ENCODE measurements around the gene SRP9. TPM values are rescaled to one million over a fixed set of nuclear protein-coding genes. Genes with fewer than 3 reads are reported as not detected.
"Not testable (repeated sequence)": the region's sequence is repeated elsewhere in the genome, so short reads cannot be mapped to it uniquely, and the experiment has no call there.

Gene SRP9
- polyA plus RNA-seq, 2 donors, result 129 to 158 TPM

GRCh38 chr1:225796097-225796496 lies 18.5 kb downstream of the SRP9 start:
- not testable (repeated sequence) for H3K27ac ChIP-seq (ENCODE audit: low read depth in 2 of 2, low read length in 1 of 2); H3K36me3 ChIP-seq (ENCODE audit: control insufficient read depth in 2 of 2, insufficient read depth in 2 of 2, low read length in 1 of 2)
- WGBS, 2 donors, result 94 to 98% methylated on average over 18 of the region's 18 CpGs

DNA sequence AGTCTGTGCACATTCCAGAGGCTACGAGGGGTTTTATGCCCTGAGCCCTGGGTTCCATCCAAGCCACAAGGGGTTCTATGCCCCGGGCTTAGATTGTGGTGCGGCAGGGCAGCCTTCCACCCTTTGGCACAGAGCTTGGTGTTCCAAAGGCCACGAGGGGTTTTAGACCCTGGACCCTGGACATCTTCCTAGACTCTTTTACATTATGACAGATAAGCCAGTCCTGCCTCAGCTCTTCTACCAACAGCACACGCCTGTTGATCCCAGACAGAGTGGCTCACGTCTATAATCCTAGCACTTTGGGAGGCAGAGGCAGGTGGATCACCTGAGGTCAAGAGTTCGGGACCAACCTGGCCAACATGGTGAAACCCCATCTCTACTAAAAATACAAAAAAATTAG lies 23.5 kb downstream of the SRP9 start:
- not testable (repeated sequence) for H3K4me3 ChIP-seq (ENCODE audit: low read depth in 1 of 2, low read length in 2 of 2); H3K4me1 ChIP-seq (ENCODE audit: control insufficient read depth in 2 of 2, insufficient read depth in 2 of 2, low read length in 1 of 2); H3K27ac ChIP-seq (ENCODE audit: low read depth in 2 of 2, low read length in 1 of 2); H3K9me3 ChIP-seq (ENCODE audit: control insufficient read depth in 2 of 2, insufficient read depth in 1 of 2, low read depth in 1 of 2, low read length in 1 of 2); H3K36me3 ChIP-seq (ENCODE audit: control insufficient read depth in 2 of 2, insufficient read depth in 2 of 2, low read length in 1 of 2); H3K27me3 ChIP-seq (ENCODE audit: control insufficient read depth in 1 of 2, insufficient read depth in 2 of 2, low read length in 2 of 2)
- WGBS, 2 donors, result 78 to 84% methylated on average over 7 of the region's 7 CpGs

More at GRCh38 chr1:225796097-225796496, 18.5 kb downstream of the SRP9 start:
- not testable (repeated sequence) for H3K27me3 ChIP-seq (ENCODE audit: control insufficient read depth in 1 of 2, insufficient read depth in 2 of 2, low read length in 2 of 2); H3K4me1 ChIP-seq (ENCODE audit: control insufficient read depth in 2 of 2, insufficient read depth in 2 of 2, low read length in 1 of 2); H3K4me3 ChIP-seq (ENCODE audit: low read depth in 1 of 2, low read length in 2 of 2); H3K9me3 ChIP-seq (ENCODE audit: control insufficient read depth in 2 of 2, insufficient read depth in 1 of 2, low read depth in 1 of 2, low read length in 1 of 2)

GRCh38 chr1:225806249-225806648 lies 28.6 kb downstream of the SRP9 start:
- Histone ChIP-seq H3K36me3 (ENCODE audit: control insufficient read depth in 2 of 2, insufficient read depth in 2 of 2, low read length in 1 of 2) (no peaks in the 10 kb centered on the region), H3K27me3 (ENCODE audit: control insufficient read depth in 1 of 2, insufficient read depth in 2 of 2, low read length in 2 of 2) (no peaks in the 10 kb centered on the region), H3K4me1 (ENCODE audit: control insufficient read depth in 2 of 2, insufficient read depth in 2 of 2, low read length in 1 of 2) (peaks cover under 1 to 1% of the 10 kb centered on the region in 2 donors), H3K4me3 (ENCODE audit: low read depth in 1 of 2, low read length in 2 of 2) (no peak overlapping the region), H3K9me3 (ENCODE audit: control insufficient read depth in 2 of 2, insufficient read depth in 1 of 2, low read depth in 1 of 2, low read length in 1 of 2) (no peaks in the 10 kb centered on the region), H3K27ac (ENCODE audit: low read depth in 2 of 2, low read length in 1 of 2) (no peak overlapping the region)
- WGBS, 2 donors, result 94 to 98% methylated on average over 1 of the region's 1 CpG

GRCh38 chr1:225806736-225807135 lies 29.1 kb downstream of the SRP9 start:
- WGBS, 2 donors, result 95 to 96% methylated on average over 3 of the region's 3 CpGs
- H3K27ac ChIP-seq (ENCODE audit: low read depth in 2 of 2, low read length in 1 of 2); H3K9me3 ChIP-seq (ENCODE audit: control insufficient read depth in 2 of 2, insufficient read depth in 1 of 2, low read depth in 1 of 2, low read length in 1 of 2); H3K4me1 ChIP-seq (ENCODE audit: control insufficient read depth in 2 of 2, insufficient read depth in 2 of 2, low read length in 1 of 2); H3K36me3 ChIP-seq (ENCODE audit: control insufficient read depth in 2 of 2, insufficient read depth in 2 of 2, low read length in 1 of 2); H3K4me3 ChIP-seq (ENCODE audit: low read depth in 1 of 2, low read length in 2 of 2); H3K27me3 ChIP-seq (ENCODE audit: control insufficient read depth in 1 of 2, insufficient read depth in 2 of 2, low read length in 2 of 2): not testable (repeated sequence)

- peaks cover 6 to 13% of the 10 kb centered on the region in 2 donors for H3K4me1 ChIP-seq (ENCODE audit: control insufficient read depth in 2 of 2, insufficient read depth in 2 of 2, low read length in 1 of 2)
- no peaks in the 10 kb centered on the region for H3K36me3 ChIP-seq (ENCODE audit: control insufficient read depth in 2 of 2, insufficient read depth in 2 of 2, low read length in 1 of 2)
- H3K4me3 ChIP-seq (ENCODE audit: low read depth in 1 of 2, low read length in 2 of 2), result no peak overlapping the region
- no peaks in the 10 kb centered on the region for H3K27me3 ChIP-seq (ENCODE audit: control insufficient read depth in 1 of 2, insufficient read depth in 2 of 2, low read length in 2 of 2)
- no peaks in the 10 kb centered on the region for H3K9me3 ChIP-seq (ENCODE audit: control insufficient read depth in 2 of 2, insufficient read depth in 1 of 2, low read depth in 1 of 2, low read length in 1 of 2)
- H3K27ac ChIP-seq (ENCODE audit: low read depth in 2 of 2, low read length in 1 of 2), result no peak overlapping the region
- WGBS, 2 donors, result 88 to 92% methylated on average over 5 of the region's 5 CpGs
These were observed 30.5 kb downstream of the SRP9 start for GRCh38 chr1:225808136-225808535.

- H3K27me3 ChIP-seq (ENCODE audit: control insufficient read depth in 1 of 2, insufficient read depth in 2 of 2, low read length in 2 of 2), result no peaks in the 10 kb centered on the region
- H3K4me3 ChIP-seq (ENCODE audit: low read depth in 1 of 2, low read length in 2 of 2), result peak within 1 kb of the TSS; percentile 79 to 86
- no peaks in the 10 kb centered on the region for H3K36me3 ChIP-seq (ENCODE audit: control insufficient read depth in 2 of 2, insufficient read depth in 2 of 2, low read length in 1 of 2)
- H3K9me3 ChIP-seq (ENCODE audit: control insufficient read depth in 2 of 2, insufficient read depth in 1 of 2, low read depth in 1 of 2, low read length in 1 of 2), result no peaks in the 10 kb centered on the region
- peaks cover 9 to 22% of the 10 kb centered on the region in 2 donors for H3K4me1 ChIP-seq (ENCODE audit: control insufficient read depth in 2 of 2, insufficient read depth in 2 of 2, low read length in 1 of 2)
- WGBS, 2 donors, result 0 to 1% methylated on average over 53 to 80 of the region's 80 CpGs
- peak within 1 kb of the TSS; percentile 79 to 82 for H3K27ac ChIP-seq (ENCODE audit: low read depth in 2 of 2, low read length in 1 of 2)
These were observed 32.4 kb downstream of the SRP9 start, which contains the start of gene EPHX1 for GRCh38 chr1:225809842-225810578. Gene EPHX1 (plus strand): TSS chr1:225810124. CDS start chr1:225828730, 18,606 bp downstream.

DNA sequence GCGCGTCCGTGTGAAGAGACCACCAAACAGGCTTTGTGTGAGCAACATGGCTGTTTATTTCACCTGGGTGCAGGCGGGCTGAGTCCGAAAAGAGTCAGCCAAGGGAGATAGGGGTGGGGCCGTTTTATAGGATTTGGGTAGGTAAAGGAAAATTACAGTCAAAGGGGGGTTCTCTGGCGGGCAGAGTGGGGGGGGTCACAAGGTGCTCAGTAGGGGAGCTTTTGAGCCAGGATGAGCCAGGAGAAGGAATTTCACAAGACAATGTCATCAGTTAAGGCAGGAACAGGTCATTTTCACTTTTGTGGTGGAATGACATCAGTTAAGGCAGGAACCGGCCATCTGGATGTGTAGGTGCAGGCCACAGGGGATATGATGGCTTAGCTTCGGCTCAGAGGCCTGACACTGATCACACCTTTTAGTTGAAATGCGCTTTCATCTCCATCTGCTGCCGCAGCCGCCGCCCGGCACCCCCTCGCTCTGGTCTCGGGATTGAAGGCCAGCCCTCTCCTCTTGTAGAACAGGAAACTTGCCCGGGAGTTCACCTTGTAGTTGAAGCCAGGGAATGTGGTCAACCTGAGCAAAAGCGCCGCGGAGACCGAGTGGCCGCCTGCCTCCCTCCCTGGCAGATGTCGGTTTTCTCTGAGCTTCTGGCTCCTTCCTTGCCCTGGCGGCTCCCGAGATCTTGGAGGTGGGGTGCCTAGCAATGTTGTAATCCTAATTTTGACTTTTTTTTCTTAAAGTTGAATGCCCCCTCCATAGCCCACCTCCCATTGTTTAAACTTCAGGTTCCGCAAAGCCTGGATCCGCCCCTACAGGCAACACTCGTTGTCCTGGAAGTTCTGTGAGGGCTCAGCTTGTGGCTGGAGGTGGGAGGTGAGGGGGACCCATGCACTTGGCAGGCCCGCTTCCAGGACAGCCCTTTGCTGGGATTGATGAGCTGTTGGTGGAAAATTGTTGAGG lies 33.2 kb downstream of the SRP9 start:
- not testable (repeated sequence) for H3K36me3 ChIP-seq (ENCODE audit: control insufficient read depth in 2 of 2, insufficient read depth in 2 of 2, low read length in 1 of 2); H3K27me3 ChIP-seq (ENCODE audit: control insufficient read depth in 1 of 2, insufficient read depth in 2 of 2, low read length in 2 of 2); H3K9me3 ChIP-seq (ENCODE audit: control insufficient read depth in 2 of 2, insufficient read depth in 1 of 2, low read depth in 1 of 2, low read length in 1 of 2)
- Histone ChIP-seq H3K4me3 (ENCODE audit: low read depth in 1 of 2, low read length in 2 of 2) (peak overlapping the region; percentile 79 to 86), H3K27ac (ENCODE audit: low read depth in 2 of 2, low read length in 1 of 2) (peak overlapping the region; percentile 79 to 82), H3K4me1 (ENCODE audit: control insufficient read depth in 2 of 2, insufficient read depth in 2 of 2, low read length in 1 of 2) (peaks cover 9 to 26% of the 10 kb centered on the region in 2 donors)
- WGBS, 2 donors, result 11 to 17% methylated on average over 29 of the region's 29 CpGs

DNA sequence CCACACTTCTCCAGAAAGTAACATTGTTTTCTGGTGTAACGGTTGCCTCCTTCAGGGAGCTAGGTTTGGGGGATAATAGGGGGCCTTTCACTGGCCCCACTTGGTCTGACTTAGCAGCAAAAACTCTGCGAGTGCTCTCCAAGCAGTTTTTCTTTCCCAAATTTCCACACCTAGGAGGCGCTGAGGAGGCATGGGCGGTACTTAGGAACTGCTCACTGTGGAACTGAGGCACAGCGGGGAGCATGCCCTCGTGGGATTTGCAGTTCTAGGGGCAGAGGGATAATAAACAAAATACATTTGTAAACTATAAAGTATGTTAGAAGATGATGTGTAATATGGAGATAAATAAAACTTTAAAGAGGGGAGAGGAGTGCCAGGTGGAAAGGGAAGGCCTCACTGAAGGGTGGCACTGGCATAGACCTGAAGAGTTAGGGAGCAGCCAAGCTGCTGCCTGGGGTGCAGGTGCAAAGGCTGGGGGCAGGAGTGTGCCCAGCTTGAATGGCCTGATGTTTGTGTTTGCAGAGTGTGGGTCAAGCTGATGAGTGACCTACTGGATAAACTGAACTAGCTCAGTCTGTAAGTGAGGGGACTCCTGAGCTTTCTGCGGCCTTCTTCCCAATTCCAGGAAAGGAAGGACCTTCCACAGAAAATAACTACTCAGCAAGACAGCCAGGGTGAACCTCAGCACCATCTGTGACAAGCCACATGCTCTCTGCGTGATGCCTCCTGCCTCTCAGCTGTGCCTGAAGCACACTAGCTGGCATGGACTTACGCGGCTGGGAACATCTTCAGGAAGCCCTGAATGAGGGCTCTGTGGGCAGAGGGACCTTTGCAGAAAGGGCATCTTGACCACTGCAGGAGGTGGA lies 34.2 kb downstream of the SRP9 start:
- Histone ChIP-seq H3K4me3 (ENCODE audit: low read depth in 1 of 2, low read length in 2 of 2) (peak overlapping the region in 1 of 2 donors; percentile 79), H3K36me3 (ENCODE audit: control insufficient read depth in 2 of 2, insufficient read depth in 2 of 2, low read length in 1 of 2) (no peaks in the 10 kb centered on the region), H3K27me3 (ENCODE audit: control insufficient read depth in 1 of 2, insufficient read depth in 2 of 2, low read length in 2 of 2) (no peaks in the 10 kb centered on the region), H3K9me3 (ENCODE audit: control insufficient read depth in 2 of 2, insufficient read depth in 1 of 2, low read depth in 1 of 2, low read length in 1 of 2) (no peaks in the 10 kb centered on the region), H3K27ac (ENCODE audit: low read depth in 2 of 2, low read length in 1 of 2) (peak overlapping the region; percentile 39 to 84), H3K4me1 (ENCODE audit: control insufficient read depth in 2 of 2, insufficient read depth in 2 of 2, low read length in 1 of 2) (peaks cover 13 to 31% of the 10 kb centered on the region in 2 donors)
- WGBS, 2 donors, result 50 to 58% methylated on average over 10 of the region's 10 CpGs
